ENCODE results near the gene SPRR4. TPM values are rescaled to one million over a fixed set of nuclear protein-coding genes. Genes with fewer than 3 reads are reported as not detected.

Gene SPRR4
- total and polyA plus RNA-seq, 2 donors (not counting 1 experiment from before 2014, with no cell fraction given): not detected

- Histone ChIP-seq H3K27ac (ENCODE audit: low read length in 2 of 2) (no peak overlapping the region), H4K20me1 (ENCODE audit: control insufficient read depth, insufficient read depth, low read length, poor library complexity, severe bottlenecking) (no peaks in the 10 kb centered on the region), H2AFZ (ENCODE audit: insufficient read depth, low read depth, low read length, poor library complexity, severe bottlenecking) (no peak overlapping the region), H3K9ac (ENCODE audit: low read length) (no peak overlapping the region), H3K4me2 (replicated peaks; ENCODE audit: low read depth, low read length, poor library complexity, severe bottlenecking) (no peak overlapping the region), H3K4me1 (ENCODE audit: control insufficient read depth in 2 of 2, insufficient read depth in 2 of 2, low read length in 2 of 2) (peaks cover 7 to 10% of the 10 kb centered on the region in 2 donors), H3K36me3 (replicated peaks in 1 of 2; ENCODE audit: control extremely low read depth in 1 of 2, control insufficient read depth in 1 of 2, extremely low read depth in 1 of 2, insufficient read depth in 2 of 2, low read length in 1 of 2) (no peaks in the 10 kb centered on the region), H3K9me3 (ENCODE audit: control extremely low read depth in 1 of 3, control insufficient read depth in 2 of 3, insufficient read depth in 1 of 3, low read length in 2 of 3) (no peaks in the 10 kb centered on the region), H3K27me3 (replicated peaks in 1 of 4; ENCODE audit: control extremely low read depth in 1 of 4, control insufficient read depth in 3 of 4, insufficient read depth in 4 of 4, low read length in 3 of 4) (peaks cover 0 to 3% (median 1%) of the 10 kb centered on the region in 4 experiments), H3K4me3 (ENCODE audit: control extremely low read depth in 1 of 5, extremely low read depth in 1 of 5, insufficient read depth in 1 of 5, low read depth in 2 of 5, low read length in 4 of 5) (no peak overlapping the region), H3K79me2 (ENCODE audit: control insufficient read depth, insufficient read depth, low read length) (no peaks in the 10 kb centered on the region)
- H3K27me3 Mint-ChIP-seq: peaks cover 24% of the 10 kb centered on the region
- no peak overlapping the region for H3K27ac Mint-ChIP-seq
- POLR2A ChIA-PET: no interaction called here
- H3K9me3 Mint-ChIP-seq (ENCODE audit: insufficient read depth): no peaks in the 10 kb centered on the region
- no peak overlapping the region for H3K4me3 Mint-ChIP-seq
- CTCF ChIA-PET: no interaction called here
- TF ChIP-seq EZH2 (IDR thresholded peaks at IDR 0.05; ENCODE audit: borderline replicate concordance, insufficient read depth, low read depth, low read length, poor library complexity, severe bottlenecking) (no peak), CTCF (IDR thresholded peaks at IDR 0.05) (no peak)
- H3K4me1 Mint-ChIP-seq: peaks cover 11% of the 10 kb centered on the region
- 95% methylated on average over 2 of the region's 2 CpGs for WGBS (ENCODE audit: insufficient coverage)
- intact Hi-C loops (cut with micrococcal nuclease): no loop called here
- DNase-seq: no peak
- ATAC-seq (ENCODE audit: low read depth): no peak
These were observed 7.5 kb upstream of the SPRR4 start for GRCh38 chr1:152962876-152963415.

- H3K9ac ChIP-seq (ENCODE audit: low read length): no peak overlapping the region
- no peak overlapping the region for H2AFZ ChIP-seq (ENCODE audit: insufficient read depth, low read depth, low read length, poor library complexity, severe bottlenecking)
- H3K9me3 Mint-ChIP-seq (ENCODE audit: insufficient read depth): no peaks in the 10 kb centered on the region
- DNase-seq (no peak), ATAC-seq (ENCODE audit: low read depth) (no peak)
- peaks cover 24% of the 10 kb centered on the region for H3K27me3 Mint-ChIP-seq
- no peaks in the 10 kb centered on the region for H3K36me3 ChIP-seq (replicated peaks in 1 of 2; ENCODE audit: control extremely low read depth in 1 of 2, control insufficient read depth in 1 of 2, extremely low read depth in 1 of 2, insufficient read depth in 2 of 2, low read length in 1 of 2)
- CTCF ChIA-PET: no interaction called here
- H3K4me1 Mint-ChIP-seq: peaks cover 11% of the 10 kb centered on the region
- intact Hi-C loops (cut with micrococcal nuclease): no loop called here
- no peak overlapping the region for H3K4me2 ChIP-seq (replicated peaks; ENCODE audit: low read depth, low read length, poor library complexity, severe bottlenecking)
- 80% methylated on average over 1 of the region's 1 CpG for WGBS (ENCODE audit: insufficient coverage)
- no peak overlapping the region for H3K27ac ChIP-seq (ENCODE audit: low read length in 2 of 2)
- H3K27ac Mint-ChIP-seq: no peak overlapping the region
- no peaks in the 10 kb centered on the region for H3K9me3 ChIP-seq (ENCODE audit: control extremely low read depth in 1 of 3, control insufficient read depth in 2 of 3, insufficient read depth in 1 of 3, low read length in 2 of 3)
- H3K4me3 ChIP-seq (ENCODE audit: control extremely low read depth in 1 of 5, extremely low read depth in 1 of 5, insufficient read depth in 1 of 5, low read depth in 2 of 5, low read length in 4 of 5): no peak overlapping the region
- H3K4me1 ChIP-seq (ENCODE audit: control insufficient read depth in 2 of 2, insufficient read depth in 2 of 2, low read length in 2 of 2): peaks cover 7 to 10% of the 10 kb centered on the region in 2 donors
- H3K79me2 ChIP-seq (ENCODE audit: control insufficient read depth, insufficient read depth, low read length): no peaks in the 10 kb centered on the region
- TF ChIP-seq EZH2 (IDR thresholded peaks at IDR 0.05; ENCODE audit: borderline replicate concordance, insufficient read depth, low read depth, low read length, poor library complexity, severe bottlenecking) (no peak), CTCF (IDR thresholded peaks at IDR 0.05) (no peak)
- no peak overlapping the region for H3K4me3 Mint-ChIP-seq
- peaks cover 0 to 4% (median 1%) of the 10 kb centered on the region in 4 experiments for H3K27me3 ChIP-seq (replicated peaks in 1 of 4; ENCODE audit: control extremely low read depth in 1 of 4, control insufficient read depth in 3 of 4, insufficient read depth in 4 of 4, low read length in 3 of 4)
- no peaks in the 10 kb centered on the region for H4K20me1 ChIP-seq (ENCODE audit: control insufficient read depth, insufficient read depth, low read length, poor library complexity, severe bottlenecking)
- POLR2A ChIA-PET: no interaction called here
These were observed 5.9 kb upstream of the SPRR4 start for GRCh38 chr1:152964536-152964935.

Measured in B cell (primary cell).